Measurements from ENCODE around the gene PTGER4.

GRCh38 chr5:40688127-40688761, 8.5 kb downstream of the PTGER4 start:
- no peak for TF ChIP-seq SRF (IDR thresholded peaks at IDR 0.05; ENCODE audit: low read depth, low read length)
- TF ChIP-seq EGR1 (IDR thresholded peaks at IDR 0.05; ENCODE audit: borderline replicate concordance, low read depth, low read length), result no peak
- no peak for TF ChIP-seq SP1 (IDR thresholded peaks at IDR 0.05; ENCODE audit: low read depth, low read length)
- TF ChIP-seq SIRT6 (IDR thresholded peaks at IDR 0.05; ENCODE audit: low read length), result no peak
- no peak for TF ChIP-seq ZNF274 (IDR thresholded peaks at IDR 0.05; ENCODE audit: borderline replicate concordance, extremely low read depth, low read length)
- TF ChIP-seq POLR2AphosphoS5 (IDR thresholded peaks at IDR 0.05; ENCODE audit: low read depth, low read length), result no peak
